ENCODE measurements around the gene TSC2.
A peak's percentile ranks its signal among the peaks of the same experiment; 100 is the strongest.

The TSC2 gene

DNA sequence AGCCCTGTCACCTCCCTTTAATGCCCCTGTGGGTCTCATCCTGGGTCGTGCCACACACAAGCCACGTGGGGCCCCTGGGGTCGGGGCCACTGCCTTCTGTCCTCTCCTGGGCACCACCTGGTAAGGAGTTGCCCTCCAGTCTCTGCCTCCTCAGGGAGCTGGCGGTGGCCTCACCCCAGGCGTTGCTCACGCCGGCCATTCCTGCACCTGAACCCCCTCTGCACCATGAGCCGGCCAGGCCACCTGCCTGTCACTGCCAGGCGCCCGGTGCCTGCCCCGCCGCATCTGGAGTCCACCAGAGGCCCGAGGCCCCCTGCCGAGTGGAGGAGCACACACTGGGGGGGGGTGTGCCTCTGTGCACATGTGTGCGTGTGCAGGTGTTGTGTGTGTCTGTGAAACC is 10.7 kb upstream of the TSC2 start:
- H3K27me3 ChIP-seq = no peaks in the 10 kb centered on the region
- H3K4me3 ChIP-seq = no peak overlapping the region; a peak in 1 of 20 replicates
- TF ChIP-seq Cebpa-rat (IDR thresholded peaks at IDR 0.05) = no peak
- H3K9ac ChIP-seq = peak overlapping the region in 5 of 11 experiments; percentile 15 to 64 (median 35); a peak in 6 of 22 replicates
- no peaks in the 10 kb centered on the region for H3K9me3 ChIP-seq (replicated peaks in 1 of 11)
- peaks cover 0 to 62% (median 8%) of the 10 kb centered on the region in 11 experiments; a peak in 11 of 22 replicates for H4K20me1 ChIP-seq
- H3K4me2 ChIP-seq = peak overlapping the region; percentile 76 to 98 (median 92)
- peaks cover 0 to 24% (median 0%) of the 10 kb centered on the region in 11 experiments; a peak in 8 of 22 replicates for H3K36me3 ChIP-seq
- H3K4me1 ChIP-seq = peaks cover 97 to 100% (median 99%) of the 10 kb centered on the region in 10 experiments
- peak overlapping the region in 3 of 11 experiments; percentile 16 to 73 (median 71); a peak in 3 of 22 replicates for H3K27ac ChIP-seq

DNA sequence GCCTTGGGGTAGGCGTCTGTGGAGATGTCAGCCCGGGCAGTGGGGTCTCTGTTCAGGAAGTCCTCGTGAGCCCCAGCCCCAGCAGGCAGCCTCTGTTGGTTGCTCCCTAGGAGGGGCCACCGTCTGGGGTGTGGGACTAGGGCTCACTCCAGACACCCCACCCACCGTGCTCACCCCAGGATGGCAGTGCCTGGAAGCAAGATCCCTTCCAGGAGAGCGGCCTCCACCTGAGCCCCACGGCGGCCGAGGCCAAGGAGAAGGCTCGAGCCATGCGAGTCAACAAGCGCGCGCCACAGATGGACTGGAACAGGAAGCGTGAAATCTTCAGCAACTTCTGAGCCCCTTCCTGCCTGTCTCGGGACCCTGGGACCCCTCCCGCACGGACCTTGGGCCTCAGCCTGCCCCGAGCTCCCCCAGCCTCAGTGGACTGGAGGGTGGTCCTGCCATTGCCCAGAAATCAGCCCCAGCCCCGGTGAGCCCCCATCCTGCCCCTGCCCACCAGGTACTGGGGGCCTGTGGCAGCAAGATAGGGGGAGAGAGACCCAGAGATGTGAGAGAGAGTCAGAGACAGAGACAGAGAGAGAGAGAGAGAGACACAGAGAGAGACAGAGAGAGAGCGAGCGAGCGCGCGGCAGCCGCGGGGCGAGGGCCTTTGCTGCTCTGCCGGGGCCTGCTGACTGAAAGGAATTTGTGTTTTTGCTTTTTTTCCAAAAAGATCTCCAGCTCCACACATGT is 10.0 kb upstream of the TSC2 start:
- Histone ChIP-seq H3K4me1 (peaks cover 95 to 98% (median 97%) of the 10 kb centered on the region in 10 experiments), H3K9ac (peak overlapping the region in 9 of 11 experiments; percentile 21 to 64 (median 35); a peak in 10 of 22 replicates), H3K4me2 (peak overlapping the region; percentile 76 to 98 (median 92)), H3K27ac (peak overlapping the region in 6 of 11 experiments; percentile 16 to 73 (median 44); a peak in 13 of 22 replicates), H3K9me3 (replicated peaks in 1 of 11) (no peaks in the 10 kb centered on the region), H3K4me3 (no peak overlapping the region), H3K36me3 (peaks cover 0 to 24% (median 0%) of the 10 kb centered on the region in 11 experiments; a peak in 8 of 22 replicates), H4K20me1 (peaks cover 0 to 65% (median 9%) of the 10 kb centered on the region in 11 experiments; a peak in 11 of 22 replicates), H3K27me3 (no peaks in the 10 kb centered on the region)
- TF ChIP-seq Cebpa-rat (IDR thresholded peaks at IDR 0.05) = no peak

DNA sequence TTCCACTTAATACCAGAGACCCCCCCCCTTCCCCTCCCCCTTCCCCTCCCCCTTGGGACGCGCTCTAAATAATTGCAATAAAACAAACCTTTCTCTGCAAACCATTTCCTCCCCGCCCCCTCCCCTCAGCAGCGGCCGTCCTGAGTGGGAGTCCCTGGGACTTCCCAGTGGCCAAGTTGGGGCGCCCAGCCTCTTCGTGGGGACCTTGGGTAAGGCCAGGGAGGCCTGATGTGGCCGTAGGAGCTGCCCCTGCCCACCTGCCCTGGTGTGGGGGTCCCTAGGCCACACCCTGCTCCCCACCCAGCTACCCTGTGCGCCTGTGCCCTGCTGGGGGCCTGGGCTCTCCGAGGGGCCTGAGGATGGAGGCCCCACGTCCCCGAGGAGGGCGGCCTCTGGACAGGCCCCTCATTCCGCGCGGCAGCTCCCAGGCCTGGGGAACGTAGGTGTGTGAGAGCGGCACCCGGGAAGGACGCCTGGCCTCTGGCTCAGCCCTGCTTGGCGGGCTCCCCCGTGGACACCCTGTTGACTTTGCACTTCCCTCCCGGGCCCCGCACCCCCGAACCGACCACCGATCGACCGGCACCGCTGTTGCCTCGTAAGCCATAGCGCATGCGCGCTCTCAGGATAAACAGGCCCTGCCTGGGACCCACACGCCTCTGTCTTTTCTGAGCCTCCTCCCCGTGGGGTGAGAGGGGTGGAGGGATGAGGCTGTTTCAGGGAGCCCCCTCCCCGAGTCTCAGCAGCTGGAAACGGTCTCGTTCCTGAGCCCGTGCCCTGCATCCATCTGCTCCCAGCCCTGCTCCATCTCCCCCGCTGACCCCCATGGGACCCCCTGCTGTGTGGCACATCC is 9.2 kb upstream of the TSC2 start:
- Histone ChIP-seq H3K9ac (peak overlapping the region; percentile 1 to 72 (median 48); a peak in 20 of 22 replicates), H3K36me3 (peaks cover 0 to 28% (median 0%) of the 10 kb centered on the region in 11 experiments; a peak in 8 of 22 replicates), H3K4me1 (peaks cover 94 to 98% (median 97%) of the 10 kb centered on the region in 10 experiments), H3K4me2 (peak overlapping the region; percentile 76 to 97 (median 92)), H4K20me1 (peaks cover 0 to 65% (median 10%) of the 10 kb centered on the region in 11 experiments; a peak in 11 of 22 replicates), H3K9me3 (replicated peaks in 1 of 11) (no peaks in the 10 kb centered on the region), H3K27me3 (no peaks in the 10 kb centered on the region), H3K27ac (peak overlapping the region in 10 of 11 experiments; percentile 2 to 71 (median 34); a peak in 13 of 22 replicates), H3K4me3 (peak overlapping the region in 3 of 10 experiments; percentile 7 to 22 (median 19); a peak in 4 of 20 replicates)
- TF ChIP-seq Cebpa-rat (IDR thresholded peaks at IDR 0.05) = no peak

DNA sequence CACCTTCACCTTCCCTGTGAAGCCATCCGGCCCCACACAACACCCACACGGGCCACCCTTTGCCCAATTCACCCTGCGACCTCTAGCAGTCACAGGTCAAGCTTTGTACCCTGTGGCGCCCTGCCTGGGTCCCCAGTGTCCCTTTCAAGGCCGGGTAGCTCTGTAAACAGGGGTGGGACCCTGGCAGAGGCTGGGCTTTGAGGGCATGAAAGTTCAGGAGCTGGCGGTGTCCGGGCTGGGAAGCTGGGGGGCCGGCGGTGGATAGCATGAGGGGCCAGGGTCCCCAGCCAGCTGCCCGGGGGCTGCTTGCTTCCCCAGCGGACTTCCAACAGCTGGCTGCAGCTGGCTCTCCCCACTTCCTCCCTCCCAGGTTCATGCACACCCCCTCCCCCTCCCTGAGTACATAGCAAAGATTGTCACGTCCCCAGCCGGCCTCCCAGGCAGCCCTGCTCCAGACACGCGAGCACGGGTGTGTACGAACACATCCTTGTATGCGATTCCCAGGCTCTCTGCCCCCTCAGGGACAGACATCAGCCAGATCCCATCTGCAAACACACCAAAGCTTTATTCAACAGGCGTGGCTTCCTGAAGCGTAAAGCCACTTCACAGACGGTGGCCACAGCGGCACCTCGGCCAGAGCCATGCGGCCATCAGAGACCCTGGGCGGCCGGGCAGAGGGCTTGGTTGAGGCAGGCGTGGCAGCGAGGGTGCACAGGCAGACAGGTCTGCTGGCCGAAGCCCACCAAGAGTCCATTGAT is 8.3 kb upstream of the TSC2 start:
- Histone ChIP-seq H3K4me2 (peak overlapping the region; percentile 76 to 96 (median 92)), H3K36me3 (peaks cover 0 to 28% (median 0%) of the 10 kb centered on the region in 11 experiments; a peak in 8 of 22 replicates), H3K4me3 (peak overlapping the region in 4 of 10 experiments; percentile 7 to 37 (median 27); a peak in 4 of 20 replicates), H3K27ac (peak overlapping the region in 9 of 11 experiments; percentile 2 to 71 (median 23); a peak in 15 of 22 replicates), H3K27me3 (no peaks in the 10 kb centered on the region), H4K20me1 (peaks cover 0 to 65% (median 10%) of the 10 kb centered on the region in 11 experiments; a peak in 11 of 22 replicates), H3K9me3 (replicated peaks in 1 of 11) (no peaks in the 10 kb centered on the region), H3K9ac (peak overlapping the region; percentile 1 to 72 (median 48); a peak in 20 of 22 replicates), H3K4me1 (peaks cover 96 to 98% (median 98%) of the 10 kb centered on the region in 10 experiments)
- no peak for TF ChIP-seq Cebpa-rat (IDR thresholded peaks at IDR 0.05)

DNA sequence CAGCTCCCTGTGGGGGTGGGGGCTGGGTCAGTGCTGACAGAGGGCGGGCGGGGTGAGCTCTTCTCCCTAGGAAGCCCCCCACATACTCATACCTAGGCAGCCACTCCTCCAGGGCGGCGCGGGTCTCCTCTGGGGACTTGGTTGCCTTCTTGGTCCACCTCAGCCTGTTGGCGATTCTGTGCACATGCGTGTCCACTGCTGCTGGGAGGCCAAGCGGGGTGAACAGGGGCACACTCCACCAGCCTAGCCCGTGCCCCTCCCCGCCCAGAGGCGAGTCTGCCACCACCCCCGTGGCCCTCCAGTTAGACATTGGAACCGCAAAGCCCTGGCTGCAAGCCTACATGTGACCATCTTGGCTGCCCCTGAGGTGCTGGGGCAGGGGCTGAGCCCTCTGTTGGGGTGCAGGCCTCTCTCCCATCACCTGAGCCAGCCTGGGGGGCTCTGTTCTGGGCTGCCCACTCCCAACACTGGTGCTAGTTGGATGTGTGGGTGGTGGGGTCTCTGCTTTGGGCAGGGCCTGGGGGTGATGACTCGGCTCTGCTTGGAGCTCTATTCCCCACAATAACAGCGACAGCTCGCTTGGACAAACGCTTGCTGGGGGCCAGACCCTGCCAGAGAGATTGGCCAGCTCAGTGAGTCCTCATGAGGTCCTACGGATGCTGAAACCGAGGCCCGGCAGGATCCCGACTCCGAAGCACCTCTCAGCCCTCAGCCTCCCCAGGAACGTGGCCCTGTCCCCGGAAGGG is 7.6 kb upstream of the TSC2 start:
- Histone ChIP-seq H3K27ac (peak overlapping the region in 6 of 11 experiments; percentile 3 to 71 (median 58); a peak in 8 of 22 replicates), H3K4me2 (peak overlapping the region; percentile 76 to 96 (median 92)), H3K4me3 (no peak overlapping the region), H3K9ac (peak overlapping the region in 8 of 11 experiments; percentile 1 to 72 (median 53); a peak in 8 of 22 replicates), H3K27me3 (no peaks in the 10 kb centered on the region), H3K9me3 (replicated peaks in 1 of 11) (no peaks in the 10 kb centered on the region), H3K36me3 (peaks cover 0 to 28% (median 0%) of the 10 kb centered on the region in 11 experiments; a peak in 8 of 22 replicates), H4K20me1 (peaks cover 0 to 62% (median 10%) of the 10 kb centered on the region in 11 experiments; a peak in 11 of 22 replicates), H3K4me1 (peaks cover 94 to 98% (median 98%) of the 10 kb centered on the region in 10 experiments)
- TF ChIP-seq Cebpa-rat (IDR thresholded peaks at IDR 0.05) = no peak

DNA sequence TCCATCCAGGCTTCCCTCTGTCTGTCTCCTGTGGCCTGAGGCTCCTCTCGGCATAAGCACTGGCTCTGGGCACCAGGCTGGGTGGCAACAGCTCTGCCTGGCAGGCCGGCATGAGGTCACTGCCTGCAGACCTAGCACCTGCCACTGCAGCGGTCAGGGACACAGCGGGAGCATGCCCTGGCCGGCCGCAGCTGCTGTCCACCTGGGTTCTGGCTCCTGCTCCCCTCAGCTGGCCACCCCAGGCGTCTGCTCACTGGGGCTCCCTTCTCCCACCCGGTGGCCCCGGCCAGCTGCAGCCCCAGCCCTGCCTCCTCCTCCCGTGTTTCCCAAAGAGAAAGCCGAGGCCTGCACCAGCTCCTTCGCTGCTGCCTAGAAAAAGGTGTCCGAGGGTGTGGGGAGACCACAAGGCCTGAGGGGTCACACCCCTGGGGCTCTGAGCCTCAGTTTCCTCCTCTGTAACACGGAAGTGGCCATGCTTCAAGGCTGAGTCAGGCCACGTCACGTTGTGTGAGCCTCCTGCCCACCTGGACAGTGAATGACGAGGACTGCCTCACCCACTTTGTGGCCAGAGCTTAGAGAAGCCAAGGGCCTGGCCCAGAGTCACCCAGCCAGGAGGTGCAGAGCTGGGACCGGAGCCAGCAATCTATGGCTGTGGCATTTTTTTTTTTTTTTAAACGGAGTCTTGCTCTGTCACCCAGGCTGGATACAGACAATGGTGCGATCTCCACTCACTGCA is 6.8 kb upstream of the TSC2 start:
- peaks cover 0 to 25% (median 0%) of the 10 kb centered on the region in 11 experiments; a peak in 8 of 22 replicates for H3K36me3 ChIP-seq
- no peak for TF ChIP-seq Cebpa-rat (IDR thresholded peaks at IDR 0.05)
- peak overlapping the region; percentile 76 to 96 (median 92) for H3K4me2 ChIP-seq
- H3K27ac ChIP-seq = peak overlapping the region in 5 of 11 experiments; percentile 51 to 71 (median 65); a peak in 8 of 22 replicates
- no peaks in the 10 kb centered on the region for H3K9me3 ChIP-seq (replicated peaks in 1 of 11)
- peaks cover 0 to 54% (median 10%) of the 10 kb centered on the region in 11 experiments; a peak in 11 of 22 replicates for H4K20me1 ChIP-seq
- H3K27me3 ChIP-seq = no peaks in the 10 kb centered on the region
- H3K4me3 ChIP-seq = no peak overlapping the region
- peaks cover 88 to 98% (median 98%) of the 10 kb centered on the region in 10 experiments for H3K4me1 ChIP-seq
- H3K9ac ChIP-seq = peak overlapping the region in 5 of 11 experiments; percentile 8 to 72 (median 65); a peak in 6 of 22 replicates
